Measurements from ENCODE around the gene SEC11A. TPM values are rescaled to one million over a fixed set of nuclear protein-coding genes. Genes with fewer than 3 reads are reported as not detected.
"Not testable (repeated sequence)": the region's sequence is repeated elsewhere in the genome, so short reads cannot be mapped to it uniquely, and the experiment has no call there.

SEC11A gene
- total and polyA plus RNA-seq, 4 donors, result 108 to 185 (median 130) TPM

GRCh38 chr15:84747416-84748273, 31.7 kb upstream of the SEC11A start:
- H3K27me3 ChIP-seq (ENCODE audit: control insufficient read depth, insufficient read depth, low read length), result no peaks in the 10 kb centered on the region
- peak overlapping the region; percentile 71 for H3K4me3 ChIP-seq (ENCODE audit: low read depth, low read length)
- H3K4me1 ChIP-seq (ENCODE audit: control insufficient read depth, insufficient read depth, low read length), result peaks cover 39% of the 10 kb centered on the region
- H3K9me3 ChIP-seq (ENCODE audit: control insufficient read depth, insufficient read depth, low read length), result no peaks in the 10 kb centered on the region
- DNase-seq (ENCODE audit: low read depth in 4 of 6, low spot score in 6 of 6), result peak in 5 of 6 donors; percentile 38 to 84 (median 57)
- H3K27ac ChIP-seq (ENCODE audit: low read depth, low read length), result peak overlapping the region; percentile 96
- H3K36me3 ChIP-seq (ENCODE audit: control insufficient read depth, insufficient read depth, low read length), result no peaks in the 10 kb centered on the region
- 1% methylated on average over 43 of the region's 46 CpGs for WGBS (ENCODE audit: insufficient coverage)

GRCh38 chr15:84741121-84741520, 25.2 kb upstream of the SEC11A start:
- Histone ChIP-seq H3K27me3 (ENCODE audit: control insufficient read depth, insufficient read depth, low read length) (no peaks in the 10 kb centered on the region), H3K27ac (ENCODE audit: low read depth, low read length) (no peak overlapping the region), H3K4me1 (ENCODE audit: control insufficient read depth, insufficient read depth, low read length) (no peaks in the 10 kb centered on the region), H3K9me3 (ENCODE audit: control insufficient read depth, insufficient read depth, low read length) (no peaks in the 10 kb centered on the region), H3K36me3 (ENCODE audit: control insufficient read depth, insufficient read depth, low read length) (no peaks in the 10 kb centered on the region), H3K4me3 (ENCODE audit: low read depth, low read length) (no peak overlapping the region)
- 100% methylated on average over 1 of the region's 2 CpGs for WGBS (ENCODE audit: insufficient coverage)
- no peak for DNase-seq (ENCODE audit: low read depth in 4 of 6, low spot score in 6 of 6)

- Histone ChIP-seq H3K27ac (ENCODE audit: low read depth, low read length) (no peak overlapping the region), H3K4me3 (ENCODE audit: low read depth, low read length) (no peak overlapping the region), H3K4me1 (ENCODE audit: control insufficient read depth, insufficient read depth, low read length) (no peaks in the 10 kb centered on the region), H3K27me3 (ENCODE audit: control insufficient read depth, insufficient read depth, low read length) (no peaks in the 10 kb centered on the region), H3K9me3 (ENCODE audit: control insufficient read depth, insufficient read depth, low read length) (no peaks in the 10 kb centered on the region), H3K36me3 (ENCODE audit: control insufficient read depth, insufficient read depth, low read length) (no peaks in the 10 kb centered on the region)
- 100% methylated on average over 1 of the region's 4 CpGs for WGBS (ENCODE audit: insufficient coverage)
- no peak for DNase-seq (ENCODE audit: low read depth in 4 of 6, low spot score in 6 of 6)
These were observed 24.8 kb upstream of the SEC11A start for GRCh38 chr15:84740691-84741090.

GRCh38 chr15:84737005-84737404, 21.1 kb upstream of the SEC11A start:
- Histone ChIP-seq H3K4me3 (ENCODE audit: low read depth, low read length) (no peak overlapping the region), H3K36me3 (ENCODE audit: control insufficient read depth, insufficient read depth, low read length) (no peaks in the 10 kb centered on the region), H3K4me1 (ENCODE audit: control insufficient read depth, insufficient read depth, low read length) (no peaks in the 10 kb centered on the region), H3K27me3 (ENCODE audit: control insufficient read depth, insufficient read depth, low read length) (no peaks in the 10 kb centered on the region), H3K27ac (ENCODE audit: low read depth, low read length) (no peak overlapping the region), H3K9me3 (ENCODE audit: control insufficient read depth, insufficient read depth, low read length) (no peaks in the 10 kb centered on the region)
- no peak for DNase-seq (ENCODE audit: low read depth in 4 of 6, low spot score in 6 of 6)
- no CpG with 5 or more reads among the region's 2 CpGs for WGBS (ENCODE audit: insufficient coverage)

GRCh38 chr15:84736375-84736774, 20.4 kb upstream of the SEC11A start:
- Histone ChIP-seq H3K4me1 (ENCODE audit: control insufficient read depth, insufficient read depth, low read length) (no peaks in the 10 kb centered on the region), H3K27me3 (ENCODE audit: control insufficient read depth, insufficient read depth, low read length) (no peaks in the 10 kb centered on the region), H3K27ac (ENCODE audit: low read depth, low read length) (no peak overlapping the region), H3K9me3 (ENCODE audit: control insufficient read depth, insufficient read depth, low read length) (no peaks in the 10 kb centered on the region), H3K4me3 (ENCODE audit: low read depth, low read length) (no peak overlapping the region), H3K36me3 (ENCODE audit: control insufficient read depth, insufficient read depth, low read length) (no peaks in the 10 kb centered on the region)
- no peak for DNase-seq (ENCODE audit: low read depth in 4 of 6, low spot score in 6 of 6)
- 100% methylated on average over 2 of the region's 5 CpGs for WGBS (ENCODE audit: insufficient coverage)

GRCh38 chr15:84735480-84736061, 19.6 kb upstream of the SEC11A start:
- WGBS (ENCODE audit: insufficient coverage), result 60% methylated on average over 3 of the region's 9 CpGs

GRCh38 chr15:84734794-84735479, 19.0 kb upstream of the SEC11A start:
- WGBS (ENCODE audit: insufficient coverage), result 22% methylated on average over 6 of the region's 7 CpGs
- Histone ChIP-seq H3K4me3 (ENCODE audit: low read depth, low read length) (no peak overlapping the region), H3K27me3 (ENCODE audit: control insufficient read depth, insufficient read depth, low read length) (no peaks in the 10 kb centered on the region), H3K4me1 (ENCODE audit: control insufficient read depth, insufficient read depth, low read length) (no peaks in the 10 kb centered on the region), H3K36me3 (ENCODE audit: control insufficient read depth, insufficient read depth, low read length) (no peaks in the 10 kb centered on the region), H3K27ac (ENCODE audit: low read depth, low read length) (no peak overlapping the region), H3K9me3 (ENCODE audit: control insufficient read depth, insufficient read depth, low read length) (no peaks in the 10 kb centered on the region)
- DNase-seq (ENCODE audit: low read depth in 4 of 6, low spot score in 6 of 6), result no peak

More at GRCh38 chr15:84735480-84736061, 19.6 kb upstream of the SEC11A start:
- H3K27ac ChIP-seq (ENCODE audit: low read depth, low read length); H3K9me3 ChIP-seq (ENCODE audit: control insufficient read depth, insufficient read depth, low read length); H3K36me3 ChIP-seq (ENCODE audit: control insufficient read depth, insufficient read depth, low read length); H3K4me3 ChIP-seq (ENCODE audit: low read depth, low read length); H3K27me3 ChIP-seq (ENCODE audit: control insufficient read depth, insufficient read depth, low read length); H3K4me1 ChIP-seq (ENCODE audit: control insufficient read depth, insufficient read depth, low read length); DNase-seq (ENCODE audit: low read depth in 4 of 6, low spot score in 6 of 6): not testable (repeated sequence)

- H3K27me3 ChIP-seq (ENCODE audit: control insufficient read depth, insufficient read depth, low read length), result no peaks in the 10 kb centered on the region
- H3K36me3 ChIP-seq (ENCODE audit: control insufficient read depth, insufficient read depth, low read length), result no peaks in the 10 kb centered on the region
- H3K27ac ChIP-seq (ENCODE audit: low read depth, low read length), result no peak overlapping the region
- no peak for DNase-seq (ENCODE audit: low read depth in 4 of 6, low spot score in 6 of 6)
- H3K9me3 ChIP-seq (ENCODE audit: control insufficient read depth, insufficient read depth, low read length), result no peaks in the 10 kb centered on the region
- no peaks in the 10 kb centered on the region for H3K4me1 ChIP-seq (ENCODE audit: control insufficient read depth, insufficient read depth, low read length)
- H3K4me3 ChIP-seq (ENCODE audit: low read depth, low read length), result no peak overlapping the region
These were observed 15.8 kb upstream of the SEC11A start for GRCh38 chr15:84731774-84732173.

- no peak overlapping the region for H3K27ac ChIP-seq (ENCODE audit: low read depth, low read length)
- H3K4me3 ChIP-seq (ENCODE audit: low read depth, low read length), result no peak overlapping the region
- no peaks in the 10 kb centered on the region for H3K36me3 ChIP-seq (ENCODE audit: control insufficient read depth, insufficient read depth, low read length)
- 97% methylated on average over 5 of the region's 6 CpGs for WGBS (ENCODE audit: insufficient coverage)
- no peak for DNase-seq (ENCODE audit: low read depth in 4 of 6, low spot score in 6 of 6)
- H3K4me1 ChIP-seq (ENCODE audit: control insufficient read depth, insufficient read depth, low read length), result no peaks in the 10 kb centered on the region
- no peaks in the 10 kb centered on the region for H3K27me3 ChIP-seq (ENCODE audit: control insufficient read depth, insufficient read depth, low read length)
- no peaks in the 10 kb centered on the region for H3K9me3 ChIP-seq (ENCODE audit: control insufficient read depth, insufficient read depth, low read length)
These were observed 11.5 kb upstream of the SEC11A start for GRCh38 chr15:84727429-84727828.
